NCI-H526 treated with DMSO at 0.1 percent for 48 hours (cell line): ENCODE measurements around the gene KATNBL1.
A peak's percentile ranks its signal among the peaks of the same experiment; 100 is the strongest.
"Not testable (repeated sequence)": the region's sequence is repeated elsewhere in the genome, so short reads cannot be mapped to it uniquely, and the experiment has no call there.

Experiments
- DNase-seq: peaks from one replicate; lab custom pipeline; 2025; lab: John Stamatoyannopoulos, UW

The KATNBL1 gene

GRCh38 chr15:34203305-34203704 is 6.6 kb downstream of the KATNBL1 start:
- DNase-seq = no peak

GRCh38 chr15:34193272-34193671 is 16.6 kb downstream of the KATNBL1 start:
- not testable (repeated sequence) for DNase-seq

- DNase-seq = no peak
These were observed 21.2 kb downstream of the KATNBL1 start for GRCh38 chr15:34188711-34189110.

- DNase-seq = no peak
These were observed 24.2 kb downstream of the KATNBL1 start for GRCh38 chr15:34185666-34186065.

- DNase-seq = no peak
These were observed 27.0 kb downstream of the KATNBL1 start for GRCh38 chr15:34182942-34183341.

- DNase-seq = no peak
These were observed 30.7 kb downstream of the KATNBL1 start for GRCh38 chr15:34179234-34179633.

GRCh38 chr15:34165987-34166573 is 43.8 kb downstream of the KATNBL1 start:
- DNase-seq = not testable (repeated sequence)

GRCh38 chr15:34161329-34161963 is 48.5 kb downstream of the KATNBL1 start:
- DNase-seq = no peak

- DNase-seq = no peak
These were observed 49.2 kb downstream of the KATNBL1 start for GRCh38 chr15:34160735-34161134.

- no peak for DNase-seq
These were observed 51.5 kb downstream of the KATNBL1 start for GRCh38 chr15:34158355-34158754.

- no peak for DNase-seq
These were observed 54.0 kb downstream of the KATNBL1 start for GRCh38 chr15:34155859-34156258.

GRCh38 chr15:34154725-34155204 is 55.1 kb downstream of the KATNBL1 start:
- no peak for DNase-seq

- DNase-seq = no peak
These were observed 62.3 kb downstream of the KATNBL1 start for GRCh38 chr15:34147371-34148140.

GRCh38 chr15:34133511-34133910 is 76.4 kb downstream of the KATNBL1 start:
- no peak for DNase-seq

- DNase-seq = no peak
These were observed 77.0 kb downstream of the KATNBL1 start for GRCh38 chr15:34132881-34133280.

- no peak for DNase-seq
These were observed 81.0 kb downstream of the KATNBL1 start for GRCh38 chr15:34128898-34129297.

GRCh38 chr15:34126522-34126921 is 83.4 kb downstream of the KATNBL1 start:
- DNase-seq = no peak

GRCh38 chr15:34125945-34126344 is 84.0 kb downstream of the KATNBL1 start:
- DNase-seq = no peak

GRCh38 chr15:34124651-34125050 is 85.2 kb downstream of the KATNBL1 start:
- DNase-seq = no peak

GRCh38 chr15:34122771-34123183 is 87.1 kb downstream of the KATNBL1 start:
- peak; percentile 67 for DNase-seq

GRCh38 chr15:34121786-34122185 is 88.1 kb downstream of the KATNBL1 start:
- DNase-seq = not testable (repeated sequence)

GRCh38 chr15:34120420-34120819 is 89.5 kb downstream of the KATNBL1 start:
- not testable (repeated sequence) for DNase-seq

GRCh38 chr15:34119291-34119690 is 90.6 kb downstream of the KATNBL1 start:
- no peak for DNase-seq
